ENCODE measurements around the gene SKOR2.

- TF ChIP-seq CTCF (IDR thresholded peaks at IDR 0.05) (no peak), POLR2A (IDR thresholded peaks at IDR 0.05) (no peak)
Observed at GRCh38 chr18:47261902-47262300, 10.4 kb upstream of the SKOR2 start.

All from Peyer's patch (tissue), 4 donors.